WTC11 (cell line): ENCODE measurements around the gene CIRBP. TPM values are rescaled to one million over a fixed set of nuclear protein-coding genes. Genes with fewer than 3 reads are reported as not detected.

Source experiments
- AR ChIP-seq: fragments of 250-450 bp; sonication (Bioruptor Pico); IDR thresholded peaks from 2 replicates; pipeline ENCODE4 v1.9.0; 2021; ENCODE audit warnings: mild to moderate bottlenecking
- ATF2 ChIP-seq: sonication (generic); formaldehyde crosslinking; IDR thresholded peaks from 2 replicates; pipeline ENCODE4 v1.8.1; 2022; ENCODE audit warnings: low read depth, missing genetic modification reagents, borderline replicate concordance
- ELF4 ChIP-seq: sonication (generic); formaldehyde crosslinking; IDR thresholded peaks from 2 replicates; pipeline ENCODE4 v1.8.1; 2022; ENCODE audit warnings: low read depth, mild to moderate bottlenecking, moderate library complexity, missing genetic modification reagents
- ETV6 ChIP-seq: sonication (generic); formaldehyde crosslinking; IDR thresholded peaks from 2 replicates; pipeline ENCODE4 v1.8.1; 2022; ENCODE audit warnings: mild to moderate bottlenecking, missing genetic modification reagents
- FOXP1 ChIP-seq: sonication (generic); formaldehyde crosslinking; IDR thresholded peaks from 2 replicates; pipeline ENCODE4 v1.8.0; 2022; ENCODE audit warnings: missing genetic modification reagents, mild to moderate bottlenecking, moderate library complexity, borderline replicate concordance
- FOXP4 ChIP-seq: sonication (generic); formaldehyde crosslinking; IDR thresholded peaks from 2 replicates; pipeline ENCODE4 v1.8.0; 2022; ENCODE audit warnings: mild to moderate bottlenecking, missing genetic modification reagents
- GTF2I ChIP-seq: fragments of 250-450 bp; sonication (Bioruptor Pico); conservative IDR thresholded peaks from 2 replicates; pipeline ENCODE4 v1.4.0; 2021; ENCODE audit warnings: mild to moderate bottlenecking
- NR1H2 ChIP-seq: sonication (generic); formaldehyde crosslinking; IDR thresholded peaks from 2 replicates; pipeline ENCODE4 v1.9.0; 2021; ENCODE audit warnings: mild to moderate bottlenecking, moderate library complexity, missing genetic modification reagents
- NR3C1 ChIP-seq: sonication (generic); formaldehyde crosslinking; conservative IDR thresholded peaks from 2 replicates; pipeline ENCODE4 v1.8.1; 2023; ENCODE audit warnings: low read depth, mild to moderate bottlenecking, missing genetic modification reagents
- RELA ChIP-seq: sonication (generic); formaldehyde crosslinking; IDR thresholded peaks from 2 replicates; pipeline ENCODE4 v1.8.1; 2022; ENCODE audit warnings: missing genetic modification reagents, mild to moderate bottlenecking, borderline replicate concordance
- ZNF138 ChIP-seq: sonication (generic); formaldehyde crosslinking; conservative IDR thresholded peaks from 2 replicates; pipeline ENCODE4 v1.8.1; 2022; ENCODE audit warnings: mild to moderate bottlenecking, moderate library complexity, missing genetic modification reagents
- ZNF396 ChIP-seq: fragments of 250-450 bp; sonication (Bioruptor Pico); IDR thresholded peaks from 2 replicates; pipeline ENCODE4 v1.8.0; 2021; ENCODE audit warnings: mild to moderate bottlenecking, moderate library complexity, borderline replicate concordance
- ZNF416 ChIP-seq: fragments of 250-450 bp; sonication (Bioruptor Pico); IDR thresholded peaks from 2 replicates; pipeline ENCODE4 v1.9.0; 2021; ENCODE audit warnings: mild to moderate bottlenecking, inconsistent platforms
- total RNA-seq: library from RNA; stranded (reverse); gene quantifications from 3 replicates; pipeline ENCODE4 v1.2.3, GENCODE V29; 2021
- TF ChIP-seq, protein P1 (sequence below): sonication (generic); formaldehyde crosslinking; IDR thresholded peaks from 2 replicates; pipeline ENCODE4 v1.8.0; 2022; ENCODE audit warnings: mild to moderate bottlenecking, missing genetic modification reagents
- TF ChIP-seq, protein P2 (sequence below): fragments of 250-450 bp; sonication (Bioruptor Pico); conservative IDR thresholded peaks from 2 replicates; pipeline ENCODE4 v1.9.0; 2021; ENCODE audit warnings: mild to moderate bottlenecking
- TF ChIP-seq, protein P3 (sequence below): sonication (generic); formaldehyde crosslinking; IDR thresholded peaks from 2 replicates; pipeline ENCODE4 v1.8.1; 2023; ENCODE audit warnings: mild to moderate bottlenecking, missing genetic modification reagents
- TF ChIP-seq, protein P4 (sequence below): sonication (generic); formaldehyde crosslinking; IDR thresholded peaks from 2 replicates; pipeline ENCODE4 v1.8.0; 2022; ENCODE audit warnings: missing genetic modification reagents
- TF ChIP-seq, protein P5 (sequence below): sonication (generic); formaldehyde crosslinking; IDR thresholded peaks from 2 replicates; pipeline ENCODE4 v1.8.1; 2023; ENCODE audit warnings: mild to moderate bottlenecking, missing genetic modification reagents, moderate library complexity
- TF ChIP-seq, protein P6 (sequence below): sonication (generic); formaldehyde crosslinking; IDR thresholded peaks from 2 replicates; pipeline ENCODE4 v1.8.1; 2022; ENCODE audit warnings: mild to moderate bottlenecking, missing genetic modification reagents, moderate library complexity, borderline replicate concordance

The CIRBP gene
- total RNA-seq, 1 experiment from 2014 or later, result 298 TPM

DNA sequence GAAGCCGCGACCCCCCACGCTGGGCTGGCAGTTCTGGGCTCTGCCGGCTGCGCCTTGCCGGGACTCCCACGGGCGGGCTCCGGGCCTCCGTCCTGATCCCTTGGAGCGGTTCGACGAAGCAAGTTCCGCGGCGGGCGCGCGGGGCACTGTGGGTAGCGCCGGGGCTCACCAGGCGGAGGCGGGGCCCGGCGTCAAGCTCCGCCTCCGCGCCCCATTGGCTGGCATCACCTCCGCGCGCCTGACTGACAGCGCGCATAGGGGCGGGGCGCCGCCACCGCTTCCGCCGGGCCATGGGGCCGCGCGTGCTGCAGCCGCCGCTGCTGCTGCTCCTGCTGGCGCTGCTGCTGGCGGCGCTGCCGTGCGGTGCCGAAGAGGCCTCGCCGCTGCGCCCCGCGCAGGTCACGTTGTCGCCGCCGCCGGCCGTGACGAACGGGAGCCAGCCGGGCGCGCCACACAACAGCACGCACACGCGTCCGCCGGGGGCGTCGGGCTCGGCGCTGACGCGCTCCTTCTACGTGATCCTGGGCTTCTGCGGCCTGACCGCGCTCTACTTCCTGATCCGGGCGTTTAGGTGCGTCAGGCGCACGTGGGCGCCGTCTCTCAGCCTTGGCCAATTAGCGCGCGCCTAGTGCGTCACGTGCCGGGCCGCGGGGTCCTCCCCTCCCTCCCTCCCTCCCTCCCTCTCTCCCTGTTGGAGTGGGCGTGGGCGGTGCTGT lies 6.3 kb downstream of the CIRBP start, which contains the start of gene FAM174C (continued):
- TF ChIP-seq AR, result no peak
- TF ChIP-seq ELF4 (CRISPR knock-in tag), result no peak
- TF ChIP-seq, protein P1, sequence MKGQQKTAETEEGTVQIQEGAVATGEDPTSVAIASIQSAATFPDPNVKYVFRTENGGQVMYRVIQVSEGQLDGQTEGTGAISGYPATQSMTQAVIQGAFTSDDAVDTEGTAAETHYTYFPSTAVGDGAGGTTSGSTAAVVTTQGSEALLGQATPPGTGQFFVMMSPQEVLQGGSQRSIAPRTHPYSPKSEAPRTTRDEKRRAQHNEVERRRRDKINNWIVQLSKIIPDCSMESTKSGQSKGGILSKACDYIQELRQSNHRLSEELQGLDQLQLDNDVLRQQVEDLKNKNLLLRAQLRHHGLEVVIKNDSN (CRISPR knock-in tag), result peak; percentile 100
- TF ChIP-seq, protein P2, sequence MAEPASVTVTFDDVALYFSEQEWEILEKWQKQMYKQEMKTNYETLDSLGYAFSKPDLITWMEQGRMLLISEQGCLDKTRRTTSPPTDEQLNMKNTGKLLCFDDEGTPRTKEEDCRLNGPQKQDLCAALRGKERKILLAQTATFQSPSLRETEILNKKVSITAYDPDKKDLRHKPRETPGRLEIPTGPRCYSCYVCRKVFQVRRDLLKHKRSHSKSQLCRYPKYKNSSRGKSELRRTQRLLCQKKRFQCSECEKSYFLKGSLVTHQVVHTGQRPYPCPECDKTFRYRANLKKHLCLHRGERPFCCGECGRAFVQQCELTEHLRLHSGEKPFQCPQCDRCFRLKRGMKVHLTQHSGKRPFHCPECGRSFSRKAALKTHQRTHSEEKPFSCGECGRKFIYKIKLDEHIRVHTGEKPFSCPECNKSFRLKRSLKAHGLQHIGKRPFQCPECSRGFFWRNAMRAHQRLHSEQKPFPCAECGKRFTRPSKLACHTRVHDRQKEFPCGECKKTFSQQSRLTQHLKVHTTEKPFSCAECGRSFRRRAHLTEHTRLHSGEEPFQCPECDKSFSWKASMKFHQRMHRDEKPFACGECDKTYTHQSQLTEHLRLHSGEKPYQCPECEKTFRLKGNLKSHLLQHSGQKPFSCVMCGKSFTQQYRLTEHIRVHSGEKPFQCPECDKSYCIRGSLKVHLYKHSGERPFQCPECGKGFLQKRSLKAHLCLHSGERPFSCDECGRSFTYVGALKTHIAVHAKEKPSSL (CRISPR knock-in tag), result no peak; the same call in 1 of the 2 replicates
- TF ChIP-seq, protein P3, sequence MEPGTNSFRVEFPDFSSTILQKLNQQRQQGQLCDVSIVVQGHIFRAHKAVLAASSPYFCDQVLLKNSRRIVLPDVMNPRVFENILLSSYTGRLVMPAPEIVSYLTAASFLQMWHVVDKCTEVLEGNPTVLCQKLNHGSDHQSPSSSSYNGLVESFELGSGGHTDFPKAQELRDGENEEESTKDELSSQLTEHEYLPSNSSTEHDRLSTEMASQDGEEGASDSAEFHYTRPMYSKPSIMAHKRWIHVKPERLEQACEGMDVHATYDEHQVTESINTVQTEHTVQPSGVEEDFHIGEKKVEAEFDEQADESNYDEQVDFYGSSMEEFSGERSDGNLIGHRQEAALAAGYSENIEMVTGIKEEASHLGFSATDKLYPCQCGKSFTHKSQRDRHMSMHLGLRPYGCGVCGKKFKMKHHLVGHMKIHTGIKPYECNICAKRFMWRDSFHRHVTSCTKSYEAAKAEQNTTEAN, result no peak
- TF ChIP-seq FOXP1 (CRISPR knock-in tag), result no peak; the same call in 1 of the 2 replicates
- no peak; the same call in 1 of the 2 replicates for TF ChIP-seq NR3C1 (CRISPR knock-in tag)
- no peak for TF ChIP-seq ETV6 (CRISPR knock-in tag)
- TF ChIP-seq RELA (CRISPR knock-in tag), result peak; percentile 85; the same call in 1 of the 2 replicates
- TF ChIP-seq, protein P4, sequence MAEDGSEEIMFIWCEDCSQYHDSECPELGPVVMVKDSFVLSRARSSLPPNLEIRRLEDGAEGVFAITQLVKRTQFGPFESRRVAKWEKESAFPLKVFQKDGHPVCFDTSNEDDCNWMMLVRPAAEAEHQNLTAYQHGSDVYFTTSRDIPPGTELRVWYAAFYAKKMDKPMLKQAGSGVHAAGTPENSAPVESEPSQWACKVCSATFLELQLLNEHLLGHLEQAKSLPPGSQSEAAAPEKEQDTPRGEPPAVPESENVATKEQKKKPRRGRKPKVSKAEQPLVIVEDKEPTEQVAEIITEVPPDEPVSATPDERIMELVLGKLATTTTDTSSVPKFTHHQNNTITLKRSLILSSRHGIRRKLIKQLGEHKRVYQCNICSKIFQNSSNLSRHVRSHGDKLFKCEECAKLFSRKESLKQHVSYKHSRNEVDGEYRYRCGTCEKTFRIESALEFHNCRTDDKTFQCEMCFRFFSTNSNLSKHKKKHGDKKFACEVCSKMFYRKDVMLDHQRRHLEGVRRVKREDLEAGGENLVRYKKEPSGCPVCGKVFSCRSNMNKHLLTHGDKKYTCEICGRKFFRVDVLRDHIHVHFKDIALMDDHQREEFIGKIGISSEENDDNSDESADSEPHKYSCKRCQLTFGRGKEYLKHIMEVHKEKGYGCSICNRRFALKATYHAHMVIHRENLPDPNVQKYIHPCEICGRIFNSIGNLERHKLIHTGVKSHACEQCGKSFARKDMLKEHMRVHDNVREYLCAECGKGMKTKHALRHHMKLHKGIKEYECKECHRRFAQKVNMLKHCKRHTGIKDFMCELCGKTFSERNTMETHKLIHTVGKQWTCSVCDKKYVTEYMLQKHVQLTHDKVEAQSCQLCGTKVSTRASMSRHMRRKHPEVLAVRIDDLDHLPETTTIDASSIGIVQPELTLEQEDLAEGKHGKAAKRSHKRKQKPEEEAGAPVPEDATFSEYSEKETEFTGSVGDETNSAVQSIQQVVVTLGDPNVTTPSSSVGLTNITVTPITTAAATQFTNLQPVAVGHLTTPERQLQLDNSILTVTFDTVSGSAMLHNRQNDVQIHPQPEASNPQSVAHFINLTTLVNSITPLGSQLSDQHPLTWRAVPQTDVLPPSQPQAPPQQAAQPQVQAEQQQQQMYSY, result no peak
- no peak for TF ChIP-seq NR1H2 (CRISPR knock-in tag)
- no peak for TF ChIP-seq ZNF396 (CRISPR knock-in tag)
- TF ChIP-seq GTF2I (CRISPR knock-in tag), result no peak
- TF ChIP-seq, protein P5, sequence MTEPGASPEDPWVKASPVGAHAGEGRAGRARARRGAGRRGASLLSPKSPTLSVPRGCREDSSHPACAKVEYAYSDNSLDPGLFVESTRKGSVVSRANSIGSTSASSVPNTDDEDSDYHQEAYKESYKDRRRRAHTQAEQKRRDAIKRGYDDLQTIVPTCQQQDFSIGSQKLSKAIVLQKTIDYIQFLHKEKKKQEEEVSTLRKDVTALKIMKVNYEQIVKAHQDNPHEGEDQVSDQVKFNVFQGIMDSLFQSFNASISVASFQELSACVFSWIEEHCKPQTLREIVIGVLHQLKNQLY (CRISPR knock-in tag), result no peak
- peak; percentile 93 for TF ChIP-seq ZNF416 (CRISPR knock-in tag)
- TF ChIP-seq FOXP4 (CRISPR knock-in tag), result peak; percentile 84; the same call in 1 of the 2 replicates
- peak; percentile 94; the same call in 1 of the 2 replicates for TF ChIP-seq ZNF138
- TF ChIP-seq ATF2 (CRISPR knock-in tag), result no peak
- TF ChIP-seq, protein P6, sequence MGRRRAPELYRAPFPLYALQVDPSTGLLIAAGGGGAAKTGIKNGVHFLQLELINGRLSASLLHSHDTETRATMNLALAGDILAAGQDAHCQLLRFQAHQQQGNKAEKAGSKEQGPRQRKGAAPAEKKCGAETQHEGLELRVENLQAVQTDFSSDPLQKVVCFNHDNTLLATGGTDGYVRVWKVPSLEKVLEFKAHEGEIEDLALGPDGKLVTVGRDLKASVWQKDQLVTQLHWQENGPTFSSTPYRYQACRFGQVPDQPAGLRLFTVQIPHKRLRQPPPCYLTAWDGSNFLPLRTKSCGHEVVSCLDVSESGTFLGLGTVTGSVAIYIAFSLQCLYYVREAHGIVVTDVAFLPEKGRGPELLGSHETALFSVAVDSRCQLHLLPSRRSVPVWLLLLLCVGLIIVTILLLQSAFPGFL (CRISPR knock-in tag), result no peak
